Lower leg skin (tissue), 3 donors: Measurements from ENCODE around the gene FNIP1.

Experiments used
- CTCF ChIP-seq, 3 donors: fragments of 450-650 bp; IDR thresholded peaks; one replicate each; pipeline ENCODE4 v1.5.1; 2016; ENCODE audit warnings: antibody characterized with exemption in 3 of 3, mild to moderate bottlenecking in 3 of 3, moderate library complexity in 2 of 3
- POLR2A ChIP-seq, 2 donors: fragments of 450-650 bp; IDR thresholded peaks; one replicate each; pipeline ENCODE4 v1.6.1; 2016 to 2017; ENCODE audit warnings: antibody characterized with exemption in 2 of 2, mild to moderate bottlenecking in 1 of 2, moderate library complexity in 1 of 2

DNA sequence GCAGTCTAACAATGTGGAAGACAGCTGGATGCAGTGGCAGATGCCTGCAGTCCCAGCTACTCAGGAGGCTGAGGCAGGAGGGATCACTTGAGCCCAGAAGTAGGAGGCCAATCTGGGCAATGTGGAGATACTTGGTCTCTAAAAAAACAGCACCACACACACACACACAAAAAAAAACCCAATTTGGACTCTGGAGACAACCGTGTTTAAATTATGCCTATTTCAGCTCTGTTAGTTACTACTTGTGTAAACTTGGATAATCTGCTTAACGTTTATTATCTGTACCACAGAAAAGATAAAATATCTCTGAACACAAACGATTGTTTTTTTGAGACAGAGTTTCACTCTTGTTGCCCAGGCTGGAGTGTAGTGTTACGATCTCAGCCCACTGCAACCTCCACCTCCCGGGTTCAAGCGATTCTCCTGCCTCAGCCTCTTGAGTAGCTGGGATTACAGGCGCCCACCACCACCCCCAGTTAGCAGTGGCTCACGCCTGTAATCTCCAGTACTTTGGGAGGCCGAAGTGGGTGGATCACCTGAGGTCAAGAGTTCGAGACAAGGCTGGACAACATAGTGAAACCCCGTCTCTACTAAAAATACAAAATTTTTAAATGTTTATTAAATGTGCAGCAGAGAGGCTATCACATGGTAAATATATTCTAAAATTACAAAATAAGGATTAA lies 179.5 kb downstream of the FNIP1 start:
- TF ChIP-seq CTCF (IDR thresholded peaks at IDR 0.05) (no peak), POLR2A (IDR thresholded peaks at IDR 0.05) (no peak)
